Measurements from ENCODE around the gene LARP7. TPM values are rescaled to one million over a fixed set of nuclear protein-coding genes. Genes with fewer than 3 reads are reported as not detected.
"Not testable (repeated sequence)": the region's sequence is repeated elsewhere in the genome, so short reads cannot be mapped to it uniquely, and the experiment has no call there.

LARP7 gene
- total RNA-seq, 3 donors from 2014 or later = 37.7 to 46.5 (median 38.5) TPM

- Histone ChIP-seq H3K4me3 (no peak overlapping the region), H3K36me3 (ENCODE audit: low read depth) (no peaks in the 10 kb centered on the region), H3K4me1 (ENCODE audit: low read depth) (peaks cover 12% of the 10 kb centered on the region), H3K9me3 (no peaks in the 10 kb centered on the region)
- intact Hi-C loops (cut with DNase I, micrococcal nuclease) = no loop called here
- no peak for DNase-seq
- ATAC-seq = no peak
- no peak for TF ChIP-seq CTCF (IDR thresholded peaks at IDR 0.05)
These were observed 65.9 kb downstream of the LARP7 start for GRCh38 chr4:112702892-112703291.

GRCh38 chr4:112704322-112704721 lies 67.4 kb downstream of the LARP7 start:
- H3K36me3 ChIP-seq (ENCODE audit: low read depth) = no peaks in the 10 kb centered on the region
- H3K4me1 ChIP-seq (ENCODE audit: low read depth) = peaks cover 12% of the 10 kb centered on the region
- intact Hi-C loops (cut with DNase I, micrococcal nuclease) = no loop called here
- H3K9me3 ChIP-seq = no peaks in the 10 kb centered on the region
- DNase-seq (no peak), ATAC-seq (no peak)
- no peak overlapping the region for H3K4me3 ChIP-seq
- TF ChIP-seq CTCF (IDR thresholded peaks at IDR 0.05) = no peak

GRCh38 chr4:112704991-112705845 lies 68.3 kb downstream of the LARP7 start:
- no peak overlapping the region for H3K4me3 ChIP-seq
- intact Hi-C loops (cut with DNase I, micrococcal nuclease) = no loop called here
- H3K9me3 ChIP-seq = no peaks in the 10 kb centered on the region
- peaks cover 12% of the 10 kb centered on the region for H3K4me1 ChIP-seq (ENCODE audit: low read depth)
- ATAC-seq = peak; percentile 62
- peak in 2 of 3 donors; percentile 23 to 53 for DNase-seq
- no peak for TF ChIP-seq CTCF (IDR thresholded peaks at IDR 0.05)
- no peaks in the 10 kb centered on the region for H3K36me3 ChIP-seq (ENCODE audit: low read depth)

GRCh38 chr4:112705891-112706839 lies 69.2 kb downstream of the LARP7 start:
- H3K4me1 ChIP-seq (ENCODE audit: low read depth) = peaks cover 12% of the 10 kb centered on the region
- intact Hi-C loops (cut with DNase I, micrococcal nuclease); H3K36me3 ChIP-seq (ENCODE audit: low read depth); H3K9me3 ChIP-seq; H3K4me3 ChIP-seq; DNase-seq: not testable (repeated sequence)
- peak; percentile 74 for ATAC-seq

- no peak overlapping the region for H3K4me3 ChIP-seq
- ATAC-seq = no peak
- DNase-seq = no peak
- no peaks in the 10 kb centered on the region for H3K9me3 ChIP-seq
- H3K36me3 ChIP-seq (ENCODE audit: low read depth) = no peaks in the 10 kb centered on the region
- TF ChIP-seq CTCF (IDR thresholded peaks at IDR 0.05) = no peak
- intact Hi-C loops (cut with DNase I, micrococcal nuclease) = no loop called here
- peaks cover 12% of the 10 kb centered on the region for H3K4me1 ChIP-seq (ENCODE audit: low read depth)
These were observed 69.9 kb downstream of the LARP7 start for GRCh38 chr4:112706840-112707207.

Small RNAs within 50 kb of the gene (microRNA-seq; reads per million reads assigned to microRNA genes)
- gene MIR302A = not detected
- not detected for gene MIR302B
- gene MIR302C = not detected
- not detected for gene MIR302D
- not detected for gene MIR367

Other genes starting within 250 kb of the LARP7 start
- gene NEUROG2, start 121.0 kb upstream of the LARP7 start, total RNA-seq = not detected
- gene ZGRF1, start 234 bp upstream of the LARP7 start, total RNA-seq = 1 to 10 TPM; 2.6 to 6.8 (median 3.7) TPM